ENCODE results near the gene GBA2.
A peak's percentile ranks its signal among the peaks of the same experiment; 100 is the strongest.

The GBA2 gene

GRCh38 chr9:35750256-35750531 lies 1.2 kb upstream of the GBA2 start:
- peak overlapping the region; percentile 83 for H3K4me3 ChIP-seq (ENCODE audit: low read depth, low read length)
- no peak for TF ChIP-seq CTCF (conservative IDR thresholded peaks at IDR 0.05; ENCODE audit: low read depth, low read length)
- no peak for DNase-seq (ENCODE audit: low read depth)

GRCh38 chr9:35749515-35750255 lies 657 bp upstream of the GBA2 start:
- no peak for TF ChIP-seq CTCF (conservative IDR thresholded peaks at IDR 0.05; ENCODE audit: low read depth, low read length)
- H3K4me3 ChIP-seq (ENCODE audit: low read depth, low read length) = peak overlapping the region; percentile 83
- no peak for DNase-seq (ENCODE audit: low read depth)

GRCh38 chr9:35748242-35748857 lies 678 bp downstream of the GBA2 start:
- no peak for TF ChIP-seq CTCF (conservative IDR thresholded peaks at IDR 0.05; ENCODE audit: low read depth, low read length)
- H3K4me3 ChIP-seq (ENCODE audit: low read depth, low read length) = peak overlapping the region; percentile 83
- no peak for DNase-seq (ENCODE audit: low read depth)

- no peak for TF ChIP-seq CTCF (conservative IDR thresholded peaks at IDR 0.05; ENCODE audit: low read depth, low read length)
- peak overlapping the region; percentile 39 for H3K4me3 ChIP-seq (ENCODE audit: low read depth, low read length)
- DNase-seq (ENCODE audit: low read depth) = no peak
Measured at GRCh38 chr9:35746583-35746982, 2.4 kb downstream of the GBA2 start.

GRCh38 chr9:35745569-35745968 lies 3.5 kb downstream of the GBA2 start:
- DNase-seq (ENCODE audit: low read depth) = no peak
- TF ChIP-seq CTCF (conservative IDR thresholded peaks at IDR 0.05; ENCODE audit: low read depth, low read length) = no peak
- H3K4me3 ChIP-seq (ENCODE audit: low read depth, low read length) = no peak overlapping the region

GRCh38 chr9:35743880-35744518 lies 5.0 kb downstream of the GBA2 start:
- H3K4me3 ChIP-seq (ENCODE audit: low read depth, low read length) = no peak overlapping the region
- no peak for DNase-seq (ENCODE audit: low read depth)
- no peak for TF ChIP-seq CTCF (conservative IDR thresholded peaks at IDR 0.05; ENCODE audit: low read depth, low read length)

Measured in choroid plexus epithelial cell (primary cell).